Stimulated activated CD8-positive, alpha-beta memory T cell treated with anti-CD3 and anti-CD28 coated beads, Interleukin-12 subunit alpha, Interleukin-12 subunit beta, amount 100 ng/mL, for 4 hours (primary cell): ENCODE measurements around the gene HNRNPH3.
A peak's percentile ranks its signal among the peaks of the same experiment; 100 is the strongest.

Experiments used
- DNase-seq: peaks from one replicate; pipeline ENCODE4 v3.0.0-alpha.2; 2020; ENCODE audit warnings: low read depth

The HNRNPH3 gene

DNA sequence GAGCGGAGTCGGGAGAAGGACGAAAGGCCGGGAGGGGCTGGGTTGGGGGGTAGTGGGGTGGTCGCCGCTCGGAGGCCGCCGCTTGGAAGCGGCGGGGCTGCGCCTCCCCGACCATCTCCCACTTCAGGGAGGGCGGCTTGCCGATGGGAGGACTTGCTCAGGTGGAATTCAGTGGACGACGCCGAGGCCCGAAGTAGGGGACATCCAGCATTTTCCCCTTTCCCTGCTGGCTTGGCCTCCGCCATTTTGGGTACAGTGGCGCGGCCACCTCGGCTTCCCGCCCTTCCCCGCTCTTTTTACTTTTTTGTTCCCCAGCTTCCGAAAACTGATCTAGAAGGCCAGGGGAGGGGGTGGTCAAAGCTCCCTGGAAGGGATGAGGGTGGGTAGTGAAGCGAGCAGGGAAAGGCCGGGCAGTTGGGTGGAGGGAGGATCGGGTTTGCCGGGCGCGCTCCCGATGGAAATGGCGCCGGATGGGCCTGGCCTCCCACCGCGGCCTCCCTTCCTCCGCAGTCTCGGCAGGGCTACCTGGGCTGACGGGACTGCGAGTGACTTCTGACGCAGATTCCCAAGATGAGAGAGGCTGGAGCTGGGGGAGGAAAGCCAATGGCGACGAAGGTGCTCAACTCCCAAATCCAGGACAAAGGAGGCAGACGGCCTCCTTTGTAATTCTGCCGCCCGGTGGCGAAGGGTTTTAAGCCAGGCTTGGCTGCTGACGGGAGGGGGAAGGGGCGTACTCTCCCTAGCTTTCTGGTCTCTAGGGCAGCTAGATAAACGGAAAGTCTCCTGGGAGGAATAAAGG lies 594 bp downstream of the HNRNPH3 start, which contains the start of gene PBLD:
Gene PBLD (minus strand): TSS at position 670 of the 799 bp plus-strand sequence. CDS start 26,084 bp downstream, outside the sequence.
- peak; percentile 33 for DNase-seq

DNA sequence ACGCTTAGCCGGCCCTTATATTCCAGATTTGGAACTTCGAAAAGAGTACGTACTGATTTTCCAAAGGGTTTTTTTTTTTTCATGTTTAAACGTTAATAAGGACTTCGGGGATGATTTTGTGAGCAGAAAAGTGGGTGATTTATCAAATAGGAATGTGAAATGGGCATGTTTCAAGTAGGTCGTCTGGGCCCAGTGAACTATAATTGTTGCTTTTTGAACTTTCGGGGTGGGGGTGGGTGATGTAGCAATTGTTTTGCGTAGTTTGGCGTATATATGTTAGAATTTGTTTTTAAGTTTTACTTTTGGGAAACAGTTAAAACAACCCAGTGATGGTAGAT lies 1.2 kb downstream of the HNRNPH3 start:
- DNase-seq, result no peak

DNA sequence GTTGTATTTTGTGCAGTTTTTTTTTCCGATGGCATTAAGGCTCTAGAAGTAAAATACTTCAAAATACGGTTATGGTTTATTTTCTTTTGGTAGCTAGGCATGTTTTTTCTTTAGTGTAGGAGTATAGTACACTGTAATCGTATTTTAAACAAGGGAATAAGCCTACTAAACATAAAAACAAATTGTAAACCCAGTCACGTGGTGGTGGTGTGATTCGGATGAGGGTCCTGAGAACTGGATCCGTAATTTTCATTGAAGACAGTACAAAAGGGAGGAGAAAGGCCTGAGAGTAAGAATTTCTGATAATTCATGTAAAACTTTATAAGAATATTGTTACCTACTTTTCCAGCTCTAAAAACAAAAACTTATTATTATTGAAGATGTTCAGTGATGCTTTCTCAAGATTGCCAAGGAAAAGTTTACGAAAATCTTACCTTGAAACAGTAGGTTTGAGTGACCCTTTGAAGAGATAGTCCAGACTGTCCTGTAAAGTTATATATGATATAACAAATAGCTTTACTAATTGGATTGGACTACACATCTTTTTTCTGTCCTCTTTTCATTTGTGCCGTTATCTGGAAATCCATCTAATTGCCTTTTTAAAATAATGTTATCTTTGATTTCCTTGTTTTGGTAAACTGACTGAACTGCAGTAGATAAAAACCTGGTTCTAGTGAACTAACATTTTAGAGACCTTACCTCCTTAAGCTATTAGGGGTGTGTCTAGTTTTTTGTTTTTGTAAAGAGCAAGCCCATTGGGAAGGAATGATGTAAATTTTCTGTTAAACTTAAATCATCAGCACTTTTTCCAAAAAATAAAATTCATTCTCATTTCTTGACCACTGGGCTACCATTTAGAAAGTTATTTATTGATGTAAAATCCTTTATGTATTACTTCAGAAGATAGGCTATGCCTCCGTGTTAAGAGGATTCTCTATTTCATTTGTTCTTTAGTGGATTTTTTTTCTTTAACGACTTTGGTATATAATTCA lies 1.9 kb downstream of the HNRNPH3 start:
- DNase-seq, result no peak

DNA sequence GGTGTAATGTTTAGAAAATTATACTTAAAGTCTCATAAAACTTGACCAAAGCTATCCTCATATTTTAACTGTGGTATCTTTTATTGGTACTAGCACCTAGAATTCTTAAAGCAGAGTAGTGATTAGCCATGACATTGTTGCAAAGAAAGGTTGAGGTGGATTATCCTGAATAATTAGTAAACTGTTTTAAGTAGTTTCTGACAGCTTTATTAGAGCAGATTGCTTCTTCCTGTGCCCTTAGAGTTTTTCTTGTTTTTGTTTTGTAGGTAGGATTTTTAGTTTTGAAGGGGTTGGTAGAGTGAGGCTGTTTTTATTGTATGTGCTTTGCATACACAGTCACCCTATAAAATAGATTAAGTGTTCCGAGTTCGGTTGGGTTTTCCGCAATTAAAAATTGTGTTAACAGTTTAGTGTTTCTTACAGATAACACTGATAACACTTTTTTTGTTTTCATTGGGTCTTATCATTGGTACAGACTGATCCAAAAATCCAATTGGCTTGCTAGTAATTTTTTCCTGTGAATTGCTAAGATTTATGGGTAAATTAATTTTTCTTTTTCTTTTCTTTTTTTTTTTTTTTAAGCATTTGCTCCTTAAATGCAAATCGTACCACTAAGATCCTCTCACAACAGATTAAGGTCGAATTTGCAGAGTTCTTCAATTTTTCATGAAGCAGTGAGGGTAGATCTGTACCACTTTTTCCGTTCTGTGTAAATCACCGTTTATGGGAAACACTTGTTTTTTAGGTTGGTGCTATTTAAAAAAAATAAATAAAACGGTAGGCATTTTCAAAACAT lies 3.0 kb downstream of the HNRNPH3 start:
- DNase-seq, result no peak

DNA sequence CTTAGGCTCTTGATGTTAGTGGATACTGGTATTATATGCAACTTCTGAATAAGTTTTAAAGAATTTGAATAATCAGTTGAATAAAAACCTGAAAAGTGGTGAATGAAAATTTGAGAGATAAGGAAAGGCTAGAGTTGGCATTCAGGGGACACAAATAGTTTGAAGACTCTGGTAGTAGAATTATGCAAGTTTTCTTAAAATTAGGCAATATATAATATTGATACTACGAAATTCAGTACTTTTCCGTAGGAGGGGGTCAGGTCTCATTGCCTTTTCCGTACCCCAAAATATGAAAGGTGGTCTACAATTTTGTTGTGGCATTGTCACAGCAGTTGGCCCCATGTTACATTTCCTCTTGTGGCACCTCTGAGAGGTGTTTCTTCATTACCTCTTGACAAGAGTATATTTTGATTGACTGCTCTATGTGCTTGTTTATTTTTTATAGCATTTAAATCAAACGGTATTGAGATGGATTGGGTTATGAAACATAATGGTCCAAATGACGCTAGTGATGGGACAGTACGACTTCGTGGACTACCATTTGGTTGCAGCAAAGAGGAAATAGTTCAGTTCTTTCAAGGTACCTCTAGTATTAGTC lies 5.0 kb downstream of the HNRNPH3 start:
- no peak for DNase-seq

DNA sequence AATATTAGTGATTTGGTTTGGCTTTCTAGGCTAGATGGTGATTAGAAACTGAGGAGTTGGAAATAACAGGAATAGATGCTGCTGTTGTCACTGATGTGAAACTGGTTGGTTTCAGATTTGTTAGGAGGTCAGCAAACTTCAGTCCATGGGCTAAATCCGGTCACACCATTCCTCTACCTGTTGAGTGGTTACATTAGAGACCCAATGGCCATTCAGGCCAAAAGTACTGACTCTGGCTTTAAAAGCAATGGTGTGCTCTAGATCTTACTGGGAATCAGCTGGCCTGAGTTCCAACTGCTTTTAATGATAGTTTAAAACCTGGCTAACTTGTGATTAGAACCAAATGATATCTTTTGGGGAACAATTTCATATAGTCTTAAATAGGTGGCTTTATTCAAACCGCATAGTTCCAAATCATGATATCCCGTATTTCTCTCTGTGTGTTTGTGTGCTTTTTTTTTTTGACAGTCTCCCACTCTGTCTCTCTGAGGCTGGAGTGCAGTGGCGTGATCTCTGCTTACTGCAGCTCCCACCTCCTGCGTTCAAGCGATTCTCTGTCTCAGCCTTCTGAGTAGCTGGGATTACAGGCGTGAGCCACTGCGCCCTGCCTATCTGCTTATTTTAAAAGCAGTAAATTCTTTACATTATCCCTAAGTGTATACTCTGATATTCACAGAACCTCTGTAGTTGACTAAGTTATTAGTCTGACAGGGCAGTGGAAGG lies 8.7 kb downstream of the HNRNPH3 start:
- no peak for DNase-seq

DNA sequence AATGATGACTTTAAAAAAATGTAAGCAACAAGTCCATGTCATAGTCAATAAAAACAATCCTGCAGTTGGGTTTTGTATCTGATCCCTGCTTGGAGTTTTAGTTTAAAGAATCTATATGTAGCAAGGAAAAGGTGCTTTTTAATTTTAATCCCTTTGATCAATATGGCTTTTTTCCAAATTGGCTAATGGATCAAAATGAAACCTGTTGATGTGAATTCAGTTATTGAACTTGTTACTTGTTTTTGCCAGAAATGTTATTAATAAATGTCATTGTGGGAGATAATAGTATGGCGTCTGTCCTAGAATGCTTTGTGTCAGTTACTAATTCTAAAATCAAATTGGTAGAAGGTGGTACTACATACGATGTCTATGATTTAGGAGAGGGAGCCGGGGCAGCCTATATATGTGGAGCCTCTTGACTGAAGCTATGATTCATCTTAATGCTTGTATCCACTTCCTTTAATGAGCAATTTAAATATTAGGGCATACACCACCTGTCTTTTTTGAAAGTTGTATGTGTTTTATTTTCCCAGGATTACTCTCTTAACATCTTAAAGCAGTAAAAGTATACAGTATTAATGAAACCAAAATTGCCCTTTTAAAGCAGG lies 11.1 kb downstream of the HNRNPH3 start:
- no peak for DNase-seq

DNA sequence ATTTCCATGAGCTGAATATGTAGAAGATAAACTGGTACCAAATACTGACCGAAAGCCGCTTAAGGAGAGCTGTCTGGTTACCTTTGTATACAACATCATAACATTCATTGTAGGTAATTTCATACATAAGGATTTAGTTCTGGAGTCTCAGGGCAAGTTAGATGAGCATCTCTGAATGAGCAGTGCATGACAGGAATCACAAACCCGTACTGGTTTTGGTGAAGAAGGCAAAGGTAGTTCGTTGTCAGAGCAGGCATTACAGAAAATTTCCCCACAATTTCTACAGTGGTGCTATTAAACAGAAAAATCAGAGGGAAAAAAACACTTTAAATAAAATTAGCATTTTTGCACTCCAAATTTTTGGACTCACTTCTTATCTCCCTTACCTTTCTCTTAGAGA lies 13.8 kb downstream of the HNRNPH3 start:
- DNase-seq, result no peak

DNA sequence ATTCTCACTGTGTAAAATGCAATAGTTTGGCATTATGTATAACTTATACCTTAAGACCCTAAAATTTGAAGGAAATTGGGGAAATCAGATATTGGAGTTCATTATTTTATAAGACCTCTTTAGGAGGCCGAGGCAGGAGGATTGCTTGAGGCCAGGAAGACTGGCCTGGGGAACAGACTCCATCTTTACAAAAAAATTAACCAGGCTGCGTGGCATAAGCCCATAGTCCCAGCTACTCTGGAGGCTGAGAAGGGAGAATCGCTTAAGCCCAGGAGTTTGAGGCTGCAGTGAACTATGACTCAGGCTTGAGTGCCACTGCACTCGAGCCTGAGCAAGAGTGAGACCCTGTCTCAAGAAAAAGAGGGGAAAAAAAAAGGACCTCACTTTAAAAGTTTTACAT lies 14.9 kb downstream of the HNRNPH3 start:
- no peak for DNase-seq

DNA sequence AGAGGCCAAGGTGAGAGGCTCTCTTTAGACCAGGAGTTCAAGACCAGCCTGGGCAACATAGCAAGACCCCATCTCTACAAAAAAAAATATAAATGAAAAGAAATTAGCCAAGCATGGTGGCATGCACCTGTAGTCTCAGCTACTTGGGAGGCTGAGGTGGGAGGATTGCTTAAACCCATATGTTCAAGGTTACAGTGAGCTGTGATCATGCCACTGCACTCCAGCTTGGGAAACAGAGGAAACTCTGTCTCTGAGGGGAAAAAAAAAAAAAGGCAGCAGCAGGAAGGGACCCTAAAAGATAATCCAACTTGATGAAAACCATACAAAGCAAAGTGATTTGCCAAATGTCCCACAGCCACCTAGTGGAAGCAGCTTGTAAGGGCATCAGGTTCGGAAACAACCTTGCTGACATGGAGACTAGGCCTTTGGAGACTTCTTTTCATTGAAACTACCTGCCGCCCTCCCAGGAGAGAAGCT lies 16.4 kb downstream of the HNRNPH3 start:
- no peak for DNase-seq

DNA sequence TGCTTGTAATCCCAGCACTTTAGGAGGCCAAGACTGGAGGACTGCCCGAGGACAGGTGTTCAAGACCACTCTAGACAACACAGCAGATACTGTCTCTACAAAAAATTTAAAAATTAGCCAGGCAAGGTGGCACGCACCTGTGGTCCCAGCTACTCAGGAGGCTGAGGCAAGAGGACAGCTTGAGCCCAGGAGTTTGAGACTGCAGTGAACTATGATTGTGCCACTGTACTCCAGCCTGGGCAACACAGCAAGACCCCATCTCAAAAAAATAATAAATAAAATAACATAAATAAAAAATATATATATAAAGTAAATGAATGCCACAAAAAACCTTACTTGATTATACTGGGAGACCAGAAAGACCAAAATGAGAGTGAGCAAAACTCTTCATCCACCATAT lies 21.7 kb downstream of the HNRNPH3 start:
- DNase-seq, result no peak

DNA sequence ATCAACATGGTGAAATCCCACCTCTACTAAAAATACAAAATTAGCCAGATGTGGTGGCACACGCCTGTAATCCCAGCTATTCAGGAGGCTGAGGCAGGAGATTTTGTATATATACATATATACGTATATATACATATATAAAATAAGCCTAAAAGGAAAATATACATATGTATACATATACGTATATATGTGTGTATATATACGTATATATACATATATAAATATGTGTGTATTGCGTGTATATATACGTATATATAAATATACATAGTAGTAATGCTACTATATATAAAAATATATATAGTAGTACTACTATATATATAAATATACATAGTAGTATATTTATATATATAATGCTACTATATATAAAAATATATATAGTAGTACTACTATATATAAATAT lies 27.3 kb downstream of the HNRNPH3 start:
- DNase-seq, result no peak

DNA sequence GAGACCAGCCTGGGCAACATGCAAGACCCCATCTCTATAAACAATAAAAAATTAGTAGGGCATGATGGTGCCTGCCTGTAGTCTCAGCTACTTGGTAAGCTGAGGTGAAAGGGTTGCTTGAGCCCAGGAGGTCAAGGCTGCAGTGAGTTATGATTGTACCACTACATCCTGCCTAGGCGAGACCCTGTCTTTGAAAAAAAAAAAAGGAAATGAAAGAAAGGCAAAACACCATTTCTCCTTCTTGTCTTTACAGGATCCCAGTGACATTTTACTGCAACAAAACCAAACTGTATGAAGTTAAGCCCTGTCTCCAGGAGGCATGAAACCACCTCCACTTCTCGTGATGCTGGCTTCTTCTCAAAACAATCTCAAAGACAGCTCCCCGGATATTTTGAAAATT lies 30.7 kb downstream of the HNRNPH3 start:
- DNase-seq, result no peak

DNA sequence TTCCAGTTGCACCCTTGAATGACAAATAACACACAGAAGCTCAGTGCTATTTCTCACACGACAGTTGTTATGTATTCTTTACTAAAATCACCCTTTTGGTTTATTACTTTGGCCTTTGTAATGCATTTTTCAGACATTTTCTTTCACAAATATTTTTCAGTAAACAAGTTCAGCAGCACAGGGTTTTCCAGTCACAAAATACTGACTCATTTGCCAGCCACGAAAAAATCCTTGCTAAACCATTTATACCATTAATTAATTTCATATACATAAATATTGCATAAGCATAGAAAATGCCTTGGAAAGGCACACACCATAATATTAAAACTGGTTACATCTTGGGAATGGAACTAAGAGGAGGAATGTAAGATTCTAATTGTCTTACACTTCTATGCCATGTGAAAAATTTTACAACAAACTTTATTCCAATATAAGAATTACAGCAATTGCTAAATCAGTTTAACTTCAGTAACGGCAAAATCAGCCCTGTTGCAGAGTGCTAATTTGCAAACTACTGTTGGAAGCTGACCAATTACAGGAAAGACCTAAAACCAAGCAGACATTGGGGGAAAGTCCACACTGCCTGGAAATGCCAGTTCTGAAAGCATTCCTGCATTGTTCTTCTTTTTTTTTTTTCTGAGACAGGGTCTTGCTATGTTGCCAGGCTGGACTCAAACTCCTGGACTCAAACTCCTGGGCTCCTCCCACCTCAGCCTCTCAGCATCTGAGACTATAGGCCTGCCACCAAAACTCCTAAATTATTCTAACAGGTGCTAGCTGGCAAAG lies 32.4 kb downstream of the HNRNPH3 start:
- DNase-seq, result no peak

DNA sequence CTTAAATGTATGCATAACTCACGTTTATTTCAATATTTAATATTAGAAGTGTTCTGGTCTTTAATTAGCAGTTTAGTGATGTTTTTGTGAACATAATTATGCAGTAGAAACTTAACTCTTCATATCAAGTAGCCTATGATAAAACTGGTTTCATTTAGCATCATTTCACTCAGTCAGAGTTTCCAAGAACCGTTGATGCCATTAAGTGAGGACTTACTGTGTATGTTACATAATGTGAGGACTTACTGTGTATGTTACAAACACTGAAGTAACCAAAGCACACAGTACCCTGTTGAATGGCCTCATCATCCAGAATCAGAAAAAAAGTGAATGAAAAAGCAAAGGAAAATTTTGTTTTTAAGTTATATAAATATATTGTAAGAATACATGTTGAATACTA lies 33.7 kb downstream of the HNRNPH3 start:
- DNase-seq, result no peak

DNA sequence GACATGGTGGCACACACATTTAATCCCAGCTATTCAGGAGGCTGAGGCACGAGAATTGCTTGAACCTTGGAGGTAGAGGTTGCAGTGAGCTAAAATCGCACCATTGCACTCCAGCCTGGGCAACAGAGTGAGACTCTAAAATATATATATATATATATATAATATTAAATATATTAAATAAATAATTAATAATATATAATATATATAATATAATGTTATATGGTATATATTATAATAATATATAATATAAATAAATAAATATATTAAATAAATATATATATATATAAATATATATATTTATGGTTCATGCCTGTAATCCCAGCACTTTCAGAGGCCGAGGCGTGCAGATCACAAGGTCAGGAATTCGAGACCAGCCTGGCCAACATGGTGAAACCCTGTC lies 34.7 kb downstream of the HNRNPH3 start:
- no peak for DNase-seq

DNA sequence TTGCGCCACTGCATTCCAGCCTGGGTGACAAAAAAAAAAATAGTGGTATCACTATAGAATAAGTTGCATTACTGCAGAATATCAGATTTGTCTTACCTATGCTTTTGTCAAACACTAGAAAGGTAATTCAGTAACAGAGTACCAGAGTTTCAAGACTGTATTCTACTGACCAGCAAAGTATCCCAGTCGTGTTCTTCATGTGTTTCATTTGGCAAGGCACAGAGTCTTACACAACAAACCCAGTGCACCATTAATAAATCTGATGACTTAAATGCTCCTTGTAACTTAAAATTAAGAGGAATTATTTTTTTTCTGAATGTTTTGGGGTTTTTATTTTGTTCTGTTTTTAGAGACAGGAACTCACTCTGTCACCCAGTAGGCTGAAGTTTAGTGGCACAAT lies 35.3 kb downstream of the HNRNPH3 start:
- DNase-seq, result no peak

DNA sequence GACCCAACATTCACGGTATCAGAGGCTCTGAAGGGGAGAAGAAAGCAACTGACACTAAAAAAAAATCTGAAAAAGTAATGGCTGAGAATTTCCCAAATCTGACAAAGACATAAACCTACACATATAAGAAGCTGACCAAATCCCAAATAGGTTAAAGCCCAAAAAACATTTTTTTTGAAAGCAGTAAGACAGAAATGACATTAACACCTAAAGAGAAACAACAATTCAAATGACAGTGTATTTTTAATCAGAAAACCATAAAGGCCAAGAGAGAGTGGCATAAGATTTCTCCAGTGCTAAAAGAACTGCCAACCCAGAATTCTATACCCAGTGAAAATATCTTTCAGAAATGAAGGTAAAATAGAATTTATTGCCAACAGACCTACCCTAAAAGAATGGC lies 39.7 kb downstream of the HNRNPH3 start:
- DNase-seq, result no peak

DNA sequence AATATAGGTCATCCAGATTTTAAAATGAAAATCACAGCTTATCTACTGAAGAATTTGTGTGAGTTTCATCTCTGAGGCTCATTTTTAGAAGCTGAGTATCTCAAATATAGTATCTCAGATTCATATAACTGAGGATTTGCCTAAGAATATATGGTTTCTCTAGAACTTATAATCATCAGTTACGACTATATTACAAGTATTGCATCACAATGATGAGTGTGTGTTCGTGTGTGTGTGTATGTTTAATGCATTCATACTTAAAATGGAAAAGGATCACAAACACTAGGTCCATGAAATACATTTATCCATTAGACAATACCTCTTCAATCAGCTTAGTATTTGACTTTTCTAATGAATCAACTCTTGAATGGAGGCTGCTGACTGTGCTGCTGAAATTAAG lies 53.9 kb downstream of the HNRNPH3 start:
- no peak for DNase-seq
